ENCODE measurements around the gene ANAPC10.
"Not testable (repeated sequence)": the region's sequence is repeated elsewhere in the genome, so short reads cannot be mapped to it uniquely, and the experiment has no call there.

Gene ANAPC10

GRCh38 chr4:145001635-145002034, 96.4 kb downstream of the ANAPC10 start:
- no peak for FAIRE-seq

GRCh38 chr4:145000656-145001055, 97.3 kb downstream of the ANAPC10 start:
- FAIRE-seq: not testable (repeated sequence)

- no peak for FAIRE-seq
Observed at GRCh38 chr4:144989306-144989705, 108.7 kb downstream of the ANAPC10 start.

- FAIRE-seq: no peak
Observed at GRCh38 chr4:144985531-144985930, 112.5 kb downstream of the ANAPC10 start.

- FAIRE-seq: no peak
Observed at GRCh38 chr4:144985014-144985413, 113.0 kb downstream of the ANAPC10 start.

GRCh38 chr4:144984241-144984640, 113.8 kb downstream of the ANAPC10 start:
- no peak for FAIRE-seq

- FAIRE-seq: peak; percentile 39
Observed at GRCh38 chr4:144975718-144976117, 122.3 kb downstream of the ANAPC10 start.

GRCh38 chr4:144970597-144970996, 127.4 kb downstream of the ANAPC10 start:
- FAIRE-seq: no peak

- FAIRE-seq: no peak
Observed at GRCh38 chr4:144969821-144970220, 128.2 kb downstream of the ANAPC10 start.

GRCh38 chr4:144968606-144969005, 129.4 kb downstream of the ANAPC10 start:
- no peak for FAIRE-seq

- no peak for FAIRE-seq
Observed at GRCh38 chr4:144967161-144967560, 130.8 kb downstream of the ANAPC10 start.

GRCh38 chr4:144962300-144962699, 135.7 kb downstream of the ANAPC10 start:
- FAIRE-seq: no peak

GRCh38 chr4:144955104-144955503, 142.9 kb downstream of the ANAPC10 start:
- FAIRE-seq: no peak

- FAIRE-seq: no peak
Observed at GRCh38 chr4:144954230-144954629, 143.8 kb downstream of the ANAPC10 start.

- no peak for FAIRE-seq
Observed at GRCh38 chr4:144948421-144948820, 149.6 kb downstream of the ANAPC10 start.

GRCh38 chr4:144948009-144948408, 150.0 kb downstream of the ANAPC10 start:
- FAIRE-seq: no peak
